Fibroblast of peridontal ligament (primary cell): ENCODE results near the gene SLAIN1.

Source experiments
- DNase-seq: peaks from one replicate; pipeline ENCODE4 v3.0.0-alpha.2; 2010; ENCODE audit errors: extremely low read depth

SLAIN1 gene

GRCh38 chr13:77751513-77752456 lies 54.3 kb downstream of the SLAIN1 start:
- DNase-seq = peak; percentile 55

DNA sequence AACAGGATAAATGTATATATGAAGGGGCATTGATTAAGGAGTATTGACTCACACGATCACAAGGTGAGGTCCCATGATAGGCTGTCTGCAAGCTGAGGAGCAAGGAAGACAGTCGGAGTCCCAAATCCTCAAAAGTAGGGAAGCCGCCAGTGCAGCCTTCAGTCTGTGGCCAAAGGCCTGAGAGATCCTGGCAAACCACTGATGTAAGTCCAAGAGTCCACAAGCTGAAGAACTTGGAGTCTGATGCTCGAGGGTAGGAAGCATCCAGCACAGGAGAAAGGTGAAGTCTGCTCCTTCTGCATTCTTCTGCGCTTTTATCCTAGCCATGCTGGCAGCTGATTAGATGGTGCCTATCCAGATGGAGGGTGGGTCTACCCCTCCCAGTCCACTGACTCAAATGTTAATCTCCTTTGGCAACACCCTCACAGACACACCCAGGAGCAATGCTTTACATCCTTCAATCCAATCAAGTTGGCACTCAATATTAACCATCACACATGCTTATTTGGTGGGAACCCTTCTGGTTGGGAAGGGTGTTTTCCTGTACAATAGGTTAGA lies 55.1 kb downstream of the SLAIN1 start:
- DNase-seq = no peak

DNA sequence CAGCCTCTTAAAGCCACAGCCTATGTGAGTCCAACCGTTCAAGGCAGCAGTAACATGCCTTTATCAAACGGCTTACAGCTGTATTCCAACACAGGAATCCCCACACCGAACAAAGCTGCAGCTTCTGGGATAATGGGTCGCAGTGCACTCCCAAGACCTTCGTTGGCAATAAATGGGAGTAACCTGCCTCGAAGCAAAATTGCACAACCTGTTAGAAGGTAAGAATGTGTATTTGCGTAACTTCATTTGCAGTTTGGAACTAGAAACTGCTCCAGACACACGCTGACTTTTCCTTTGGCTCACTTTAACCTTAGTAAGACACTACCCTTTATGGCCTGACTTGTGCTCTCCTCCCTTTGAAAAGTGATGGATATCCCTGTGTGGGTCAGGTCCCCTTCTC lies 63.4 kb downstream of the SLAIN1 start:
- no peak for DNase-seq

GRCh38 chr13:77767413-77767812 lies 69.9 kb downstream of the SLAIN1 start:
- DNase-seq = no peak

DNA sequence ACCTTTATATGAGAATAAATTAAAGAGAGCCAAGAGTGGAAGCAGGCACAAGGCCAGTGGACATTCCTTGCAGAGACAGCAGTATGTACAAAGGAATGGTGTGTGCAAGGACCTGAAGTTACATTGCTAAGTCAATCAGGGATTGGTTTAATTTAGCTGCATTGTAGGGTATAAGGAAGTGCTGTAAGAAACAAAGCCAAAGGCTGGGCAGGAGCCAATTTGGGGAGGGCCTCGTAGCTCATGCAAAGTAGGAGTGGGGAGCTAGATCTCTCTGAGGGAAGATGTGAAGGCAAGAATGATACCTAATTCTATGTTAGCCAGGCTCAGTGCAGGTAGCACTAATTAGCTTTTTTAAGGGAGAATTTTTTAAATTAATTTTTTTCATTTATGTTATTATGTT lies 76.7 kb downstream of the SLAIN1 start:
- no peak for DNase-seq

- no peak for DNase-seq
Observed at GRCh38 chr13:77776704-77777103, 79.2 kb downstream of the SLAIN1 start.

GRCh38 chr13:77779552-77780272 lies 82.2 kb downstream of the SLAIN1 start:
- DNase-seq = peak; percentile 85

DNA sequence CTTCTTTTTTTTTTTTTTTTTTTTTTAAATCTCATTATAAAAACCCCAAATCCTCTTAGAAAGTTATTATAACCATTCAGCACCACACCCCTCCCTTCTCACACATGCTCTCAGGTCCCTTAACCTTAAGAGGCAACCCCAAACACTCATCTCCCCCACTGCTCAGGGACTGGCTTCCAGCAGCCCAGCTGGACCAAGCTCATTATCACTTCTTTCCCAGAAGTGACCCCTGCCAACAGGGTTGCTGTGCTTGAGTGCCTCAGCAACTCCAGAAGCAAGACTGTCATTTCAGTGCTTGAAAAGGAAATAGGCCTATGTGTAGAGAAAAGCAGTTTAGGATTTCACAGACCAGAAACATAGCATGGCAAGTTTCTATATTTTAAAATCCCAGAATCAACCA lies 84.3 kb downstream of the SLAIN1 start:
- no peak for DNase-seq

DNA sequence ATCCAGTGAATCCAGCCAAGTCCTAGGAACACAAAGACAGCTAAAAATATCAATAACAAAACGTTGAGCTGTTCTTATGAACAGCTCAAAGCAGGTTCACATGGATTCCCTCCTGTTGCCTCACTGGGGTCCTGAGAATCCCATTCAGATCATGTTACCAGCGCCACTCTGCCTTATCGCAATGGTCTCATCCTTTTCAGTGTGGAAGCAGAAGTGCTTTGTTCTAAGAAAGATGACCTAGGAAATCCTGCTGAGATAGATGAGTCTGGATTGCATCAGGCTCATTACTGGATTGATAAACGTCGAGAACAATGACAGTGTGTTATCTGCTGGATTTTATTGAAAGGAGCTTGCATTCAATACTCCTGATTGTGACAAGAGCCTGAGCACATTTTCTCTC lies 87.0 kb downstream of the SLAIN1 start:
- no peak for DNase-seq

DNA sequence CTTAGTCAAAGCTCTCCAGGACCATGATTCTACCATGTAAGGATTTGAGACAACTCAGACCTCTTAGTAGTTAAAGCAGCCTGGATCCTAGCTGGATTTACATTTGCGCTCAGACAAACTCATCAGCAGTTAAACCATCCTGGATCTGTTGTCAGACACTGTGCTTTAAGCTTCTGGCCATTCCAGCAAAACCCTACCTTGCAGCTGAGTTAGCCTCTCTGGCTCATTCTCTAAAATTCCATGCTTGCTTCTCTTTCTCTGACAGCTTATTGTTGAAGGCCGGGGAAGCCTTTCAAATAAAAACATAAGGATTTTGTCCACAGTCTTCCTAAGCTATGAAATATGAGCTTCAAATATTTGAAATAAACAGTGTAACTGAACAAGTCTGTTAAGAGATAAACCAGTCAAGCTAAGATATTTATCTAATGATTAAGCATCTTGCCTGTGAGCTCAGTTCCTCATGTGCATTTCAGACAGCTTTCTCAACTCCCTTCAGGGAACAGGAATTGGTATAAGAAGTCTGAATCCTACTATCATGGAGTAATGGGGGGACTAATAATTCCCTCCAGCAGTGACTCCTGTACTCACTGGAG lies 89.3 kb downstream of the SLAIN1 start:
- no peak for DNase-seq

GRCh38 chr13:77789376-77789775 lies 91.9 kb downstream of the SLAIN1 start:
- no peak for DNase-seq

DNA sequence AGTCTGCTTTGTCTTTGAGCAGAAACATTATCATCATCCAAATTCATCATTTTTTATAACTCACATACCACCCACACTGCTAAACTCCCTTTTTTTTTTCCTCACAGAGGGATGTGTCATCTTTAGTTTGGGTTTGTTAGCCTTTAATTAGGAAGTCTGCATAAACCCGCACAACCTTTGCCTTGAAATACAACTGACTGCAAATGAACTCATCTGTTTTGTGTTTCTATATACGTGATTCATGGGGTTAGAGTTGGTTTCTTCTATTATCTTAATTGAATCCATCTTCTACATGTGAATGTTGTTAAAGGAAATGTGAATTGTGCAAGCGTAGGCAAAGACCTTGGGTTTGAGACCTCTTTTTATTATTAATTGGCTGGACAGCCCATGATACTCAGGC lies 102.7 kb downstream of the SLAIN1 start:
- peak; percentile 76 for DNase-seq

DNA sequence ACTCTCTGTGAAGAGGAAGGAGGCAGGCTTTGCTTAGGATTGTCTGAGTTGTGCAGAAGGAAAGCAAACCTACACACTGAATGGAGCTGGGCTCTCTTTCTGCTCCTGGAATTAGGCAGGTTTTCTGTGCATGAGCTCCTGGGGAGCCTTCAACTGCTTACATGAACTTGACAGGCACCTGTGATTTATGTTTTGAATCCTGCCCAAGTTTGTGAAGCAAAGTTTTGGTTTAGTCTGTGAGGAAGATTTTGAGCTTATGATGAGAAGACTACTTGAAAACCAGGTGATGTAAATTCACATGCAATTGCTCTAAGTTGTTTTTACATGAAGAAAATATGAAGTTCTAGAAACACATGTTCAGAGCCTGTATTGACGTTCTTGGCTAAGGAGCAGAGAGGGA lies 109.0 kb downstream of the SLAIN1 start:
- no peak for DNase-seq

DNA sequence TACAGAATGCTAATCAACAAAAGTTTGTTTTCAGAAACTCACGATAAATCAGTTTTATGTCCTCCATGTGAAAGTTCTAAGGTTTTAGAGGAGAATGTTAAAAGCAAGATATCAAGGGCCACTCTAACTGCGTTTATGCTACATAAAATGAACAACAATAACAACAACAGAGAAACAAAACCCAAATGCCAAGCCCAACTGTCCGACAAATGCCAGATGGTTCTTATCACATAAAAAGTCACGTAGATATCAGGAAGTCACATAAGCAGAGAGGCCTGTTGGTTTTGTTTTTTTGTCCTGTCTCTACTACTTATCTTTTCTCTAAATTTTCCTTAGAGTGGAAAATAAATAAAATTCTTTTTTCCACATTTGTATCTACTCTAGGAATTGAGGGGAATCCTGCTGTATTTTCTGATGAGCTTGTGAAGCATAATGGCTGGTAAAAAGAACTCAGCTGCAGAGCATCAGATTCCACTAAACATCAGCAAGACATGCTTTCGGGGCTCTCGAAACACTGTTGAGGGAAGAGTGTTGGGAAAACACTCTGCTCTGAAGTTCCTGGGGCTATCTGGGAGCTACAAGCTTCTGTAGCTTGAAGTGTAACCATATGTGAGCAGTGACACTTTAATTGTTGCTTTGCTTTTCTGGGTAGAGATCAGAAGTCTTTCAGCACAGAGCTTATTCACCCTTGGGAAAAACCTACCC lies 110.1 kb downstream of the SLAIN1 start:
- no peak for DNase-seq

GRCh38 chr13:77810430-77810829 lies 112.9 kb downstream of the SLAIN1 start:
- DNase-seq = peak; percentile 49

DNA sequence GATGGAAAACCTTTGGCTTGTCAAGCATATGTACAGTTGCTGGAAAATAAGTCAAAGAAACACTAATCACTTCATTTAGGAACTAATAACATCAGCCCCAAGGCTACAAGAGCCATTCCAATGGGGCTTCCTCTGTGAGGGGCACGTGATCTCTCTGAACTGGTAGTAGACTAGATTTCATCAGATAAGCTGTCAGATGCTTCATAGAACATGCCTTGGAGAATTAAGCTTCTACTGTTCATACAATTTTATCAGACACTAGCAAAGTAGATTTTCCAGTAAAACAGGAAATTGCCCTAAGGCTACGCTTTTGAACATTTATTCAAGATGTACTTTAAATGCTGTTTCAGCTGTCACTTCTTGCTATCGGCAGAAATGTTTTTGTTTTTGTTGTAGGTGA lies 113.4 kb downstream of the SLAIN1 start:
- DNase-seq = no peak

GRCh38 chr13:77811381-77811780 lies 113.9 kb downstream of the SLAIN1 start:
- DNase-seq = no peak

DNA sequence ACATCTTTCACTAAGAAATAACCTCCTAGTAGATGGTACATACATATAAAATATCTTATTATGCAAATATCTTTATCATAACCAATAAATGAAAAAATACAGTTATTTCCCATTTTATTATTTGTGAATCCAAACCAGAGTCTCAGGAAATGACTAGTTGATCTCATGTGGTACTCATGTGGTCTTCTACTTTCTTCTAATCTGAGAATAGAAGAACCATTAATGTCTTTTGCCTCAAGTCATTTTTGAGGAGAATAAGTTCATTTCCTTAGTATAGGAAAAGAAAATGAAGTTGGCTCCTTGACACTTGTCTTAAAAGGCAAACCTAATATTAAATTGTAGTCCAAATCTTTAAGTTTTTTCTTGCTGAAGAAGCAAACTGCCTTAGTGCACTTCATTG lies 114.5 kb downstream of the SLAIN1 start:
- no peak for DNase-seq
